CD4-positive, alpha-beta T cell treated with Interleukin-6 for 4 hours (primary cell): ENCODE results near the gene SLC16A1.
A peak's percentile ranks its signal among the peaks of the same experiment; 100 is the strongest.
"Not testable (repeated sequence)": the region's sequence is repeated elsewhere in the genome, so short reads cannot be mapped to it uniquely, and the experiment has no call there.

ENCODE experiments used
- DNase-seq: peaks from one replicate; pipeline ENCODE4 v3.0.0-alpha.2; 2020; ENCODE audit warnings: mixed read lengths

The SLC16A1 gene

DNA sequence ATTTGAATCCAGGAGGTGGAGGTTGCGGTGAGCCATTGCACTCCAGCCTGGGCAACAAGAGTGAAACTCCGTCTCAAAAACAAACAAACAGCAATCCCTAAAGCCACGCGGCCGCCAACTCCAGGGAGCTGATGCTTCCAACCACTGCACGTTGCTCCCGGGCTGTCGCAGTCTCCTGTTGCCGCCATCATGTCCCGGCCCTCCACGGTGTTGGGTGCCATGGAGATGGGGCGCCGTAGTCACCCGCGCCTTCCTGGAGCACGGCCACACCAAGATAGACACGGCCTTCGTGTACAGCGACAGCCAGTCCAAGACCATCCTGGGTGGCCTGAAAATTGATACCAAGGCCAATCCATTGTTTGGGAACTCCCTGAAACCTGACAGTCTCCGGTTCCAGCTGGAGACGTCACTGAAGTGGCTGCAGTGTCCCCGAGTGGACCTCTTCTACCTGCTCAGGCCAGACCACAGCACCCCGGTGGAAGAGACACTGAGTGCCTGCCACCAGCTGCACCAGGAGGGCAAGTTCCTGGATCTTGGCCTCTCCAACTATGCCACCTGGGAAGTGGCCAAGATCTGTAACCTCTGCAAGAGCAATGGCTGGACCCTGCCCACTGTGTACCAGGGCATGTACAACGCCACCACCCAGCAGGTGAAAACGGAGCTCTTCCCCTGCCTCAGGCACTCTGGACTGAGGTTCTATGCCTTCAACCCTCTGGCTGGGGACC is 32.6 kb downstream of the SLC16A1 start:
- no peak for DNase-seq

GRCh38 chr1:112911506-112912220 is 44.3 kb downstream of the SLC16A1 start:
- DNase-seq: no peak

DNA sequence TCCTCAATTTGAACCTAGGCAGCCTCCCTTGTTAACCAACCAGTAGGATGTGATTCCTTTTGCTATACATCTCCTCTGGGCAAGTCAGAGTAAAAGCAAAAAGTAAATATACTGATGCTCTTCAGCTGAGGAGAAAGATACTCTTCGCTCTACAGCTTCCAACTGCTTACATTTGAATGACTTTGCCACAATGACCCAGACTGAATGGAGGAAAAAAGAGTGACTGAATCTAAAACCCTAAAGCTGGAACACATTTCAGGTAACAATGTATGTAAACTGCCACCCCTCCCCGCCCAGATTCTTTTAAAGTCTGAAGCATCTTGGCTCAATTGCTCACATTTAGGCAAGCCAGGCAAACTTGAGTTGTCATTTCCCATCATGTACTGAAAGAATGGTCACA is 46.1 kb downstream of the SLC16A1 start:
- no peak for DNase-seq

DNA sequence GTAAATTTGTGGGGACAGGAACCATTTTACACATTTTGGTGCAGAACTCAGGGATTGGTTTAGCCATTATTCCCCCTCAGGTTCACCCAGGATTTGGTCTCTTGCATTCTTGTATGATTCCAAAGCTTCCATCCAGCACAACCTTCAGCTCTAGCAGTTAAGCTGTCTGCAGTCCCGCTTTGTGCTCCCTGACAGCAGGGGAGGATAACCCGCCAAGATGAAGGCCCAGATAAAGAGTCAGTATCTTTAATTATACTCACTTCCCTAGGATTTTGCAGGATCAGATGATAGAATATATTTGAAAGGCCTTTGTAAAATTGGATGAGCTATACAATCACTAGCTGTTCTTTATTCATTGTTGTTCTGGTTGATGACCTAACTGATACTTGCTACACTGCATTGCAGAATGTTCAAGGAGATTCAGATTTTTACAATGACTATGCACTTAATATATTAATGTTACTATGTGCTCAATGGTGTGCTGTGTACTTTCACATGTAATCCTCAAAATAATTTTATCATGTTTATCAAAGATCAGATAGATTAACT is 49.8 kb downstream of the SLC16A1 start:
- DNase-seq: no peak

DNA sequence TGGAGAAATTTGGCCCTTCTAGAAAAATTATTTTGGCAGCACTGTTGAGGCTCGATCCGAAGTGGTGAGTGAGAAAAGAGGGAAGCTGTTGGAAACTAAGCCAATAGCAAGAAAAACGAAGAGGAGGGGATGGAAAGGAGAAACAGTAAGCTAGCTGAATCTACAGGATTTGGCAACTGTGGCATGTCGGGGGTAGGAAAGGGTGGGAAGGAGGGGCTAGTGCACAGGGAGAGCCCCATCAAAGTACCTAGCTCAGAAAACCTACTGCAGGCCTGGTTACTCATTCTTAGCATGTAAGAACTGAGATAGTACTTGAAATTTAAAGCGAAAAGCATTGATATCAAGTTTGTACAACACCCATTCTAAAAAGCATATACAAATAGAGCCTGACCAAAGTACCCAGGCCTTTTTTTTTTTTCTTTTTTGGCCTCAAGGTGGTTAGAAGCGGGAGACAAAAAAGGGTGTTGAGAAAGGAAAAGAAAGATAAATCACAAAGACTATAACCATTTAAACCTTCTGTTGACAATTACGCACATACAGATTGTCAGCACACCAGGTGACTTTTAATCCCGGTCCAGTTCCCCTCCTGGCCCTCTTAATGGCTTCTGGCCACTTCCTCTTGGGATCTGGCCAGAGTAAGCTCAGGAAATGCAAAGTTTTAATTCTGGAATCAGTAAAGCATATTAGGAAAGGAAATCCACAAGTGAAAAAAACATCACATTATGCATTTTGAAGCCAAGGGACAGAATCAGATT is 50.4 kb downstream of the SLC16A1 start:
- DNase-seq: no peak

- DNase-seq: no peak
Measured at GRCh38 chr1:112904831-112905261, 51.1 kb downstream of the SLC16A1 start.

DNA sequence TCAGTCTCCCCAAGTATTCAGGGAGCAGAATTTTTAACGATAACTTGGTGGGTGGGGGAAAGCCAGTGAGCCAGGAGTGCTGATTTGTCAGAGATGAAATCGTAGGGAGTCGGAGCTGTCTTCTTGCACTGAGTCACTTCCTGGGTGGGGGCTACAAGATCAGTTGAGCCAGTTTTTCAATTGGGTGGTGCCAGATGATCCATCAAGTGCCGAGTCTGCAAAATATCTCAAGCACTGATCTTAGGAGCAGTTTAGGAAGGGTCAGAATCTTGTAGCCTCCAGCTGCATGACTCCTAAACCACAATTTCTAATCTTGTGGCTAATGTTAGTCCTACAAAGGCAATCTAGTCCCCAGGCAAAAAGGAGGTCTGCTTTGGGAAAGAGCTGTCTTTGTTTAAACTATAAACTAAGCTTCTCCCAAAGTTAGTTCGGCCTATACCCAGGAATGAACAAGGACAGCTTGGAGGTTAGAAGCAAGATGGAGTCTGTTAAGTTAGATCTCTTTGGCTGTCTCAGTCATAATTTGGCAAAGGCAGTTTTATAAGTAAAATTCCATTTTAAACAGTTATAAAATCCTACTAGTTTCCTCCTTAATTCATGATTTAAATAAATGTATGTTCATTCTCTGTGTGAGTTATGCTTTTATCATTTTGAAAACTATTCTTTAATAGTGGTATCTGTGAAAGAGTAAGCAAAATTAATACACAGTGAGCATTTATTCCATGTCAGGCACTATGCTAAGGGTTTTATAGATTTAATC is 51.7 kb downstream of the SLC16A1 start:
- peak; percentile 17 for DNase-seq

- DNase-seq: no peak
Measured at GRCh38 chr1:112902221-112902620, 53.8 kb downstream of the SLC16A1 start.

GRCh38 chr1:112901387-112901786 is 54.6 kb downstream of the SLC16A1 start:
- no peak for DNase-seq

GRCh38 chr1:112896783-112897182 is 59.2 kb downstream of the SLC16A1 start:
- DNase-seq: no peak

DNA sequence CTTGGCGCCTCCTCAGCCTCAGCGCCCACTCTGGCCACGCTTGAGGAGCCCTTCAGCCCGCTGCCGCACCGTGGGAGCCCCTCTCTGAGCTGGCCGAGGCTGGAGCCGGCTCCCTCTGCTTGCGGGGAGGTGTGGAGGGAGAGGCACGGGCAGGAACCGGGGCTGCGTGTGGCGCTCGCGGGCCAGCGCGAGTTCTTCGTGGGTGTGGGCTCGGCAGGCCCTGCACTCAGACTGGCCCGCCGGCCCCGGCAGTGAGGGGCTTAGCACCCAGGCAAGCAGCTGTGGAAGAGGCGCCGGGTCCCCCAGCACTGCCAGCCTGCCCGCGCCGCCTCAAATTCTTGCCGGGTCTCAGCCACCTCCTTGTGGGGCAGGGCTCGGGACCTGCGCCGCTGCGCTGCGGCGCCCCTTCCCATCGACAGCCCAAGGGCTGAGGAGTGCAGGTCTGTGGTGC is 61.4 kb downstream of the SLC16A1 start:
- DNase-seq: no peak

DNA sequence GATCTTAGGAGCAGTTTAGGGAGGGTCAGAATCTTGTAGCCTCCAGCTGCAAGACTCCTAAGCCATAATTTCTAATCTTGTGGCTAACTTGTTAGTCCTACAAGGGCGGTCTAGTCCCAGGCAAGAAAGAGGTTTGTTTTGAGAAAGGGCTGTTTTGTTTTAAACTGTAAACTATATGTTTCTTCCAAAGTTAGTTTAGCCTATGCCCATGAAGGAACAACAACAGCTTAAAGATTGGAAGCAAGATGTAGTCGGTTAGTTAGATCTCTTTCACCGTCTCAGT is 62.0 kb downstream of the SLC16A1 start:
- no peak for DNase-seq

GRCh38 chr1:112893288-112894009 is 62.5 kb downstream of the SLC16A1 start:
- no peak for DNase-seq

DNA sequence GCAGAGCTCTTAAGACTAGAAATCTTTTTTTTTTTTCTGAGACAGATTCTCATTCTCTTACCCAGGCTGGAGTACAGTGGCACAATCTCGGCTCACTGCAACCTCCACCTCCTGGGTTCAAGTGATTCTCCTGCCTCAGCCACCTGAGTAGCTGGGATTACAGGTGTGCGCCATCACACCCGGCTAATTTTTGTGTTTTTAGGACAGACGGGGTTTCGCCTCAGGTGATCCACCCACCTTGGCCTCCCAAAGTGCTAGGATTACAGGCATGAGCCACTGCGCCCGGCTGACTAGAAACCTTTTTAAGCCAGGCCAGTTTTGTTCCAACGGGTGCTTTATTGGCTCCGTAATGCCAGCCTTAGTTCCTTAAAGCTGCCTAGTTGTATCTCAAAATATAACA is 66.1 kb downstream of the SLC16A1 start:
- not testable (repeated sequence) for DNase-seq

- DNase-seq: no peak
Measured at GRCh38 chr1:112889052-112889768, 66.8 kb downstream of the SLC16A1 start.

- no peak for DNase-seq
Measured at GRCh38 chr1:112888630-112889029, 67.4 kb downstream of the SLC16A1 start.

DNA sequence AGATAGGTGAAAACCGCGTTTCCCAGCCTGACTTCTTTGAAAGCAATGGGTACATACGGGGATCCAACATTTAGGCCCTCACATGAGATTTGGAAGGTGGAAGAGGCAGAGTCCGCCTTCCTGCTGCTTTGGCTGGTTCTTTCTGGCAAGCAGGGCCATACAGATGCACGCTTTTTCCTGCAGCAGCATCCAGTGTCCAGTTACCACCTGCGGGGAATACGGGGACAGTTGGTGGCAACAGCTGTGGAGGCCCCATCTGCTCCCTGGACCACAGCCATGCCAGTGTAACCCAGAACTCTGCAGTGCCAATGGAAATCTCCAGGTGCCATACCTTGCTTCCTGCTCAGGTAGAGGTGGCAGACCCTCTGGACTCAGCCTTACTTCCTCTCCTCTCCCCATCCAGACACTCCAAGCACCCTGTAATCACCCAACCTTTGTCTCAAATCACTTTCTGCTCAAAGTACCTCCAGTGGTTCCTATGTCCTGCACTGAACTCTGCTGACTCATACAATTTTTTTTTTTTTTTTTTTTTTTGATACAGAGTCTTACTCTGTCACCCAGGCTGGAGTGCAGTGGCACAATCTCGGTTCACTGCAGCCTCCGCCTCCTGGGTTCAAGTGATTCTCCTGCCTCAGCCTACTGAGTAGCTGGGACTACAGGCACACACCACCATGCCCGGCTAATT is 68.3 kb downstream of the SLC16A1 start:
- DNase-seq: no peak

GRCh38 chr1:112884996-112885395 is 71.0 kb downstream of the SLC16A1 start:
- not testable (repeated sequence) for DNase-seq

DNA sequence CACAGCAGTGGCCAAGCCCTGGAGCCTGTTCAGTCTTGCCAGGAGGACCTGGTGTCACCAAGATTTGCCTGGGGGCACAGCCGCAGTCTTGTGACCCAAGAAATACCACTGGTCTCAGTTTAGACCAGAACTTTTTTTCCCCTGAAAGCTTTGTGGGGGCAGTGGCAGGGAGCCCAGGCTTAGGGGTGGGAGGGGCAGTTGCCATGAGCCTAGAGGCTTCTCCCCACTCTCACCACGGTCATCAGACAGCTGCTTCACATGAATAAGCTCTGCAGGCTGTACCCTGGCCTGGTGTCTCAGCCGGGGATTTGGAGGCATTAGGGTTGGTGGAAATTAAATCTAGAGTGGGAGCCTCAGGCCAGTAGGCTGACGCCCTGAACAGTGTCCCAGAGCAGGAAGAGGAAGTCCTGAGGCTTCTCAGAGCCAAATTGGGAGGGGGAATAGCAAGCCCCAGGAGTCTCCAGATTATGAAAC is 73.7 kb downstream of the SLC16A1 start:
- no peak for DNase-seq

GRCh38 chr1:112881742-112882127 is 74.3 kb downstream of the SLC16A1 start:
- no peak for DNase-seq

- DNase-seq: no peak
Measured at GRCh38 chr1:112879834-112880233, 76.2 kb downstream of the SLC16A1 start.
